GM19468 (cell line): ENCODE measurements around the gene CDC6.
"Not testable (repeated sequence)": the region's sequence is repeated elsewhere in the genome, so short reads cannot be mapped to it uniquely, and the experiment has no call there.

ENCODE experiments used
- ATAC-seq: cut with Tn5 transposase; IDR thresholded peaks from one replicate; pipeline ENCODE4 v1.9.1; 2021; ENCODE audit warnings: mild to moderate bottlenecking, moderate library complexity, moderate number of reproducible peaks; ENCODE audit not compliant: unreplicated experiment; ENCODE audit errors: extremely low read depth

The CDC6 gene

GRCh38 chr17:40284085-40284713 lies 3.5 kb upstream of the CDC6 start:
- no peak for ATAC-seq

DNA sequence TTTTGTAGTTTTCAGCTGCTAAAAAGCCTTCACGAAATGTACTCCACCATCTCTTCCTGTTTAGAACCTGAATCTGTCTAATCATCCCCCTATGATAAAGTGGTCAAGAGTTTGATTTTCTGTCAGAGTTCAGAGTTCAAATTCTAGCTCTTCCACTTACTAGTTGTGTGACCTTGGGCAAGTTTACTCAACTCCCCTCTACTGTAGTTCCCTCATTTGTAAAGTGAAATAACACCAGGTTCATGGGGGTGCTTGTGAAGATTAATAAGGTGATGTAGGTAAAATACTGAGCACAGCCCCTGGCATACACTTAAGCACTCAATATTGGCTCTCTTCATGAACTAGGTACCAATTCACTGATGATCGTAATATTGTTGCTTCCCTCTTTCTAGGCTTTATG lies 1.2 kb upstream of the CDC6 start:
- ATAC-seq = no peak

DNA sequence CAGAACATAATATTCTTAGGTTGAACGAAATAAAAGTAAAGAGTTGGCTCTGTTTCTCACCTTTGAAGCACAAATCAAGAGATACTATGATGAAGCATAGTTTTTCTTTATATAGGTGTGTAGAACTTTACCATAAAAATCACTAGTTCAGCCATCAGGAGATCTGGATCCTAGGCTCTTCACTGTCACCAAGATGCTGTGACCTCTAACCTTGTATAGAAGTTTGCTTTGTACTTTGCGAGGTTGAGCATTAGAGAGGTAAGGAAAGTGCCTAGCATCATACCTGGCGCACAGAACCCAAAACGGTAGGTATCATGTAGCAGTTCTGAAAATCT lies 553 bp upstream of the CDC6 start:
- ATAC-seq = no peak

GRCh38 chr17:40290629-40291280 lies 3.1 kb downstream of the CDC6 start:
- ATAC-seq = no peak

GRCh38 chr17:40291281-40291664 lies 3.6 kb downstream of the CDC6 start:
- ATAC-seq = no peak

GRCh38 chr17:40293363-40293762 lies 5.7 kb downstream of the CDC6 start:
- no peak for ATAC-seq

DNA sequence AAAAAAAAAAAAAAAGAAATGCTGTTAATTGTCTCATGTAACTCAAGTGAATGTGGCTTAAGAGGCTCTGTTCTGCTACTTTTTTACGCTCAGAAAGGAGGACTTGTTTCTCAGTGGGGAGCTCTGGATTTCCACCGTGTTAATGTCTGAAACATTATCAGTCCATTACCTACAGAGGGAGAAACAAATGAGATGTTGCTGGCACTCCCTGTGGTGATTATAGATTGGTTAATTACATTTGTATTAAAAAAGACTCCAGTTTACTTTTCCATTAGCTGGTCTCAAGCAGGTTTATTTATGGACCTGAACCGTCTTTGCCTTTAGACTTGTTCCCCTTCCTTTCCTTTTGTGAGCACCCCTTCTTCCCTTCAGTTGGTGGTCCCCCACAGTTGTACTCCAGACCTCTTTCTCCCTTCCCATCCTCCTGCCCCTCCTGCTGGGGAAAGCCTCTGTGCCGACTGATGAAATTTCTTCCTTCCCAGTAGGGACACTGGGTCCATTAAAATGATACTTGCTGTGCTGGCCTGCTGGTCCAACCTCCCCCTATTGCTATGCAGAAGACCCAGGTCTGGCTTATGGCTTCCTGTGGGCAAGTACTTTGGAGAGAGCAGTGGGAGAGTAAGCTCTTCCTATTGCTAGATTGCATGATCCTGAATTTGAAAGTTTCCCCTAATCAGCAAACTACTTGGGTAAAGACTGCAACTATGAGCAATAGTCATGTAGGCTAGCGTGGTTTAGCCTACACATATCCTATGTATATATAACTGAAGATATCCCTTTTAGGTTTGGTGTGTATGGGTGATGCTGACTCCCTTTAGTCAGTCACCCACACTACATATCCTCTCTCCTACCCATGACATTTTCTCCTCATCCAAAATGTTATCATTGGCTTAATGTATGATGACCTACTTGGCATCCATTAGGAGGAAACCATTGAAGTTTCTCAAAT lies 8.1 kb downstream of the CDC6 start:
- ATAC-seq = no peak

DNA sequence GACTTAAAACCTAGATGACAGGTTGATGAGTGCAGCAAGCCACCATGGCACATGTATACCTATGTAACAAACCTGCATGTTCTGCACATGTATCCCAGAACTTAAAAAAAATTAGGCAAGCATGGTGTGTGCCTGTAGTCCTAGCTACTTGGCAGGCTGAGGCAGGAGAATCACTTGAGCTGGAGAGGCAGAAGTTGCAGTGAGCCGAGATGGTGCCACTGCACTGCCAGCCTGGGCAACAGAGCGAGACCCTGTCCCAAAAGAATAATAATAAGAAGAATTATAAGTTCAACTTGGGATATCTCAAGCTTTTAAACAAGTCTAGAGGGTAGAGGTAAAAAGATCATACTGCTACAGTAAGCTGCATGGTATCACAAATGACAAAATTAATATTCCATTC lies 9.8 kb downstream of the CDC6 start:
- no peak for ATAC-seq

- ATAC-seq = no peak
Observed at GRCh38 chr17:40298726-40299125, 11.0 kb downstream of the CDC6 start.

DNA sequence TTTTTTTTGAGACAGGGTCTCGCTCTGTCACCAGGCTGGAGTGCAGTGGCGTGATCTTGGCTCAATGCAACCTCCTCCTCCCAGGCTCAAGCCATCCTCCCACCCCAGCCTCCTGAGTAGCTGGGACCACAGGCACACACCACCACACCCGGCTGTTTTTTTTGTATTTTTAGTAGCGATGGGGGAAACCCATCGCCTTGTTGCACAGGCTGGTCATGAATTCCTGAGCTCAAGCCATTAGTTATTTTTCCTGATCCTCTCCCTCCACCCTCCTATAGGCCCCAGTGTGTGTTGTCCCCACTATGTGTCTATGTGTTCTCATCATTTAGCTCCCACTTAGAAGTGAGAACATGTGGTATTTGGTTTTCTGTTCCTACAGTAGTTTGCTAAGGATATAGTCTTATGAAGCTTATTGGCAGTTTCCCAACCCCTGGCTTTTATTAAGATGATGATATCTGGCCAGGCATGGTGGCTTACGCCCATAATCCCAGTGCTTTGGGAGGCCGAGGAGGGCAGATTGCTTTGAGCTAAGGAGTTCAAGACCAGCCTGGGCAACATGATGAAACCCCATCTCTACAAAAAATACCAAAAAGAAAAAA lies 11.6 kb downstream of the CDC6 start:
- ATAC-seq = not testable (repeated sequence)

GRCh38 chr17:40301315-40301714 lies 13.6 kb downstream of the CDC6 start:
- no peak for ATAC-seq

GRCh38 chr17:40303009-40303657 lies 15.5 kb downstream of the CDC6 start:
- ATAC-seq = no peak

GRCh38 chr17:40303708-40304551 lies 16.3 kb downstream of the CDC6 start:
- ATAC-seq = no peak

DNA sequence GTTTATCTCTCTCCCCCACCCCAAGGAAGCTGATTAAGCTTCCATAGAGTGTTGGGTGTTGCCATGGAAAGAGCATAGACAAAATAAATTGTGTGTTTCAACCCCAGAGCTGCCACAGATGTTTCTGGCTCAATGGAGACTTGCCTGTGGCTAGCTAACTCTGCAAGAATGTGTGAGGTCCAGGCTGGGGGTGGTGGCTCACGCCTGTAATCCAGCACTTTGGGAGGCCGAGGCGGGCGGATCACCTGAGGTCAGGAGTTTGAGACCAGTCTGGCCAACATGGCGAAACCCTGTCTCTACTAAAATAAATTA lies 16.8 kb downstream of the CDC6 start:
- ATAC-seq = not testable (repeated sequence)

DNA sequence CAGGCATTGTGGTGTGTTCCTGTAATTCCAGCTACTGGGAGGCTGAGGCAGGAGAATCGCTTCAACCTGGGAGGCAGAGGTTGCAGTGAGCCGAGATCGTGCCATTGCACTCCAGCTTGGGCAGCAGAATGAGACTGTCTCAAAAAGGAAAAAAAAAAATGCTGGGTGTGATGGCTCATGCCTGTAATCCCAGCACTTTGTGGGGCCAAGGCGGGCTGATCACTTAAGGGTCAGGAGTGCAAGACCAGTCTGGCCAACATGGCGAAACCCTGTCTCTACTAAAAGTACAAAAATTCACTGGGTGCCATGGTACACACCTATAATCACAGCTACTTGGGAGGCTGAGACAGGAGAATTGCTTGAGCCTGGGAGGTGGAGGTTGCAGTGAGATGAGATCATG lies 17.2 kb downstream of the CDC6 start:
- ATAC-seq = not testable (repeated sequence)

DNA sequence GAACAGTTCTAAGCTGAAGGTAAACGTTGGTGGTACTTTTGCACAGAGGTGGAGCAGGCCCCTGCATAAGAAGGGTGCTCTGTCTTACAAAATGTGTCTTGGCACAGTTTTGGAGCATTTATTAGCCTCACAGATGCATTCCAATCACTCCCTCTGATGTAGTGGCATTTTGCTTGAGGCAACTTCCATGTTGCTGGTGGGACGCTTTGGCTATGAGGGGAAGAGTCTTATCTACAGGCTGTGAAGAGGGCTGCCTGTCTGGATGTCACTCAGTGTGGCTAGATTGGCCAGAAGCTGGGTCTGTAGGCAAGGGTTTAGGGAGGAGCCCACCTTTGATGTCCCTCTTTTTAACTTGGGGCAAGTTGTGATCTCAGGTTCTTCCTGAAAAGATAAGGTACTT lies 18.7 kb downstream of the CDC6 start:
- ATAC-seq = no peak

DNA sequence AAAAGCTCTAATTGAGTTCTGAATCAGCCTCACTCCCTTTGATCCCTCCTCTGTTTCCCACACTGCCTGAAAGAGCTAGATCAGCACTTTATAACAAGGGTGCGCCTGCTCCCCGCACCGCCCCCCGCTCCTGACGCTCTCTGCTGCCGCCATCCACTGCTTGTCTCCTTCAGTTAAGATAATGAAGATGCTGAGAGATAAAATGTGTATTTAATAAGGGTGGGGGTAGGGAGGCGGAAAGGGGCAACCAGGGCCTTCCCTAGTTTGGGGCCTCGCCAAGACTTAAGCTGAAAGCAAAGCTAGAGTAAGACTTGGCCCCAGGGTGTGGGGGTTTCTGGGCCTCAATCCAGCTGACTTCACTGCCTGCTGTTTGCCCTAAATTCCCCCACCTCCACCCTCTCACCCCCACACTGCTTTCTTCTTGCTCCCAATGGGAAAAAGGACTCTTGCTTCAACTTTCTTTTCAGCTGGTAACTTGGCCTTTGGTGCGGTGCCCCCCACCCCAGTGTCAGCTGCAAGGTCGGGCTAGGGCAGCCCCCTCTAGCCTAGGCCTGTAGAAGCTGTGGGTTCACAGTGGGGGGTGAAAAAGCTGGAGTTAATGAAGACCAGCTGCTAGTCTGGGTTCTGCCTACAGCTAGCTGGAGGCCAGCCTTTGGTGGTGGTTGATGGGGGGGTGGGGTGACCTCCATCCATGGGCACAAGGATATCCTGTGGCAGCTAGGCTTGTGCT lies 19.5 kb downstream of the CDC6 start:
- no peak for ATAC-seq

GRCh38 chr17:40307740-40308239 lies 20.1 kb downstream of the CDC6 start:
- no peak for ATAC-seq
